HepG2 (cell line): ENCODE data around the gene SAPCD1. TPM values are rescaled to one million over a fixed set of nuclear protein-coding genes. Genes with fewer than 3 reads are reported as not detected.

ENCODE experiments used
- CHD4 ChIP-seq: fragments of 200-600 bp; sonication (generic); IDR thresholded peaks from 2 replicates; pipeline ENCODE4 v1.7.0; 2017; ENCODE audit warnings: mild to moderate bottlenecking, low read length, borderline replicate concordance
- DMAP1 ChIP-seq: IDR thresholded peaks from 2 replicates; pipeline ENCODE4 v1.6.1; 2016
- GTF3A ChIP-seq: sonication (generic); formaldehyde crosslinking; conservative IDR thresholded peaks from 2 replicates; pipeline ENCODE4 v1.4.0; 2020; ENCODE audit warnings: mild to moderate bottlenecking, missing genetic modification reagents
- KDM4B ChIP-seq: sonication (generic); formaldehyde crosslinking; IDR thresholded peaks from 2 replicates; pipeline ENCODE4 v1.4.0; 2020; ENCODE audit warnings: missing genetic modification reagents
- MBNL3 ChIP-seq: fragments of 250-450 bp; sonication (Bioruptor Pico); conservative IDR thresholded peaks from 2 replicates; pipeline ENCODE4 v1.8.0; 2022; ENCODE audit warnings: mild to moderate bottlenecking, inconsistent platforms
- NAIF1 ChIP-seq: sonication (generic); formaldehyde crosslinking; IDR thresholded peaks from 2 replicates; pipeline ENCODE4 v1.5.0; 2020; ENCODE audit warnings: mild to moderate bottlenecking, missing genetic modification reagents, borderline replicate concordance
- NCOA2 ChIP-seq: sonication (generic); formaldehyde crosslinking; IDR thresholded peaks from 2 replicates; pipeline ENCODE4 v1.8.0; 2022; ENCODE audit warnings: inconsistent platforms
- NFE2L2 ChIP-seq: fragments of 150-350 bp; IDR thresholded peaks from 2 replicates; pipeline ENCODE4 v1.6.1; 2014; ENCODE audit warnings: low read length
- SRY ChIP-seq: sonication (generic); formaldehyde crosslinking; IDR thresholded peaks from 2 replicates; pipeline ENCODE4 v1.8.0; 2022; ENCODE audit warnings: mild to moderate bottlenecking, missing genetic modification reagents
- WIZ ChIP-seq: sonication (generic); formaldehyde crosslinking; IDR thresholded peaks from 2 replicates; pipeline ENCODE4 v1.5.1; 2020; ENCODE audit warnings: mild to moderate bottlenecking, missing genetic modification reagents
- ZEB1 ChIP-seq: IDR thresholded peaks from 2 replicates; pipeline ENCODE4 v1.6.1; 2012; ENCODE audit warnings: mild to moderate bottlenecking, low read depth, inconsistent platforms; ENCODE audit not compliant: insufficient replicate concordance
- ZNF7 ChIP-seq: IDR thresholded peaks from 2 replicates; pipeline ENCODE4 v1.6.1; 2016; ENCODE audit warnings: missing biosample characterization, missing genetic modification reagents
- polyA plus RNA-seq, 8 experiments: library from polyadenylated mRNA; depleted of rRNA in 3 of 8; stranded (reverse) in 7 of 8; unstranded in 1 of 8; fragments of >200 nt; fragmentation: Illumina TruSeq in 4 of 8; extraction: Trizol in 4 of 8; gene quantifications; 2 replicates each; pipeline versions ENCODE4 v1.2.1 to v1.2.3, GENCODE V29; 2011 to 2016; ENCODE audit warnings: low read depth in 4 of 8, missing spikeins in 1 of 8, mixed read lengths in 1 of 8; ENCODE audit not compliant: insufficient read depth in 1 of 8
- total RNA-seq, 5 experiments: library from RNA; depleted of rRNA; stranded (reverse); fragments of >200 nt; fragmentation: Illumina TruSeq; extraction: Trizol; gene quantifications; 2 replicates each; pipeline ENCODE4 v1.2.3, GENCODE V29; 2016; ENCODE audit warnings: low read depth in 1 of 5
- TF ChIP-seq, protein P1 (sequence below): sonication (generic); formaldehyde crosslinking; IDR thresholded peaks from 2 replicates; pipeline ENCODE4 v1.5.0; 2020; ENCODE audit warnings: mild to moderate bottlenecking, missing genetic modification reagents, borderline replicate concordance
- TF ChIP-seq, protein P2 (sequence below): sonication (generic); formaldehyde crosslinking; IDR thresholded peaks from 2 replicates; pipeline ENCODE4 v1.8.0; 2022; ENCODE audit warnings: missing genetic modification reagents, low read depth, mild to moderate bottlenecking, borderline replicate concordance
- TF ChIP-seq, protein P3 (sequence below): sonication (generic); formaldehyde crosslinking; IDR thresholded peaks from 2 replicates; pipeline ENCODE4 v1.4.0; 2020; ENCODE audit warnings: missing genetic modification reagents
- TF ChIP-seq, protein P4 (sequence below): sonication (generic); formaldehyde crosslinking; IDR thresholded peaks from 2 replicates; pipeline ENCODE4 v1.4.0; 2020; ENCODE audit warnings: missing genetic modification reagents, borderline replicate concordance

Gene SAPCD1
- total and polyA plus RNA-seq, 2 of the 13 experiments (the other 11 are each of a cell fraction or from before 2014, with no cell fraction given): 2.5 to 3.9 TPM

DNA sequence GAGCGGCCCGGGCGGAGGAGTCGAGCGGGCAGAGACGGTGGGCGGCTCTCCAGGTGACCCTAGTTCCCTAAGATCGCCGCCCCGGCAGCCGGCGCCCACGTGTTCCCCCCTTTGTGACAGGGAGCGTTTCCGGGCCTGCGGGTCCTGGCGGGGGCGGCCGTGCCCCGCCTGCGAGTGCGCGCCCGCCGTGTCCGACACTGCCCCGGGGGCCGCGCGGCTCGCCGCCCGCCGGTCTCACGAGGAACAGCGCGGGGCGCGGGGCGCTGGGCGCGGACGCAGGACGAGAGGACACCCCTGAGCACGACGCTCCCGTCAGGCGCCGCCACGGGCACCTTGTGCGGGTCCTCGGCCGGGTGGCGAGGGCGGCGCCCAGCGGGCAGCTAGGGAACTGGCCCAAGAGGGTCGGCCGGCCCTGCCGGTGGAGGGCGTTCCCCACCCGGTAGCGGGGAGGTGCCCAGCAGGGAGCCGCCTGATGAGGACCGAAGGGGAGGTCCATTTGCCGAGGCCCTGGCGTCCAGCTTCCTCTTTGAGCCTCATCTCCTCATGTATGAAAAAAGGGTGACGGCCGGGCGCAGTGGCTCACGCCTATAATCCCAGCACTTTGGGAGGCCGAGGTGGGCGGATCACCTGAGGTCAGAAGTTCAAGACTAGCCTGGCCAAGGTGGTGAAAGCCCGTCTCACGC is 33.3 kb downstream of the SAPCD1 start, which contains the start of gene VARS1 (continued):
- TF ChIP-seq, protein P1, sequence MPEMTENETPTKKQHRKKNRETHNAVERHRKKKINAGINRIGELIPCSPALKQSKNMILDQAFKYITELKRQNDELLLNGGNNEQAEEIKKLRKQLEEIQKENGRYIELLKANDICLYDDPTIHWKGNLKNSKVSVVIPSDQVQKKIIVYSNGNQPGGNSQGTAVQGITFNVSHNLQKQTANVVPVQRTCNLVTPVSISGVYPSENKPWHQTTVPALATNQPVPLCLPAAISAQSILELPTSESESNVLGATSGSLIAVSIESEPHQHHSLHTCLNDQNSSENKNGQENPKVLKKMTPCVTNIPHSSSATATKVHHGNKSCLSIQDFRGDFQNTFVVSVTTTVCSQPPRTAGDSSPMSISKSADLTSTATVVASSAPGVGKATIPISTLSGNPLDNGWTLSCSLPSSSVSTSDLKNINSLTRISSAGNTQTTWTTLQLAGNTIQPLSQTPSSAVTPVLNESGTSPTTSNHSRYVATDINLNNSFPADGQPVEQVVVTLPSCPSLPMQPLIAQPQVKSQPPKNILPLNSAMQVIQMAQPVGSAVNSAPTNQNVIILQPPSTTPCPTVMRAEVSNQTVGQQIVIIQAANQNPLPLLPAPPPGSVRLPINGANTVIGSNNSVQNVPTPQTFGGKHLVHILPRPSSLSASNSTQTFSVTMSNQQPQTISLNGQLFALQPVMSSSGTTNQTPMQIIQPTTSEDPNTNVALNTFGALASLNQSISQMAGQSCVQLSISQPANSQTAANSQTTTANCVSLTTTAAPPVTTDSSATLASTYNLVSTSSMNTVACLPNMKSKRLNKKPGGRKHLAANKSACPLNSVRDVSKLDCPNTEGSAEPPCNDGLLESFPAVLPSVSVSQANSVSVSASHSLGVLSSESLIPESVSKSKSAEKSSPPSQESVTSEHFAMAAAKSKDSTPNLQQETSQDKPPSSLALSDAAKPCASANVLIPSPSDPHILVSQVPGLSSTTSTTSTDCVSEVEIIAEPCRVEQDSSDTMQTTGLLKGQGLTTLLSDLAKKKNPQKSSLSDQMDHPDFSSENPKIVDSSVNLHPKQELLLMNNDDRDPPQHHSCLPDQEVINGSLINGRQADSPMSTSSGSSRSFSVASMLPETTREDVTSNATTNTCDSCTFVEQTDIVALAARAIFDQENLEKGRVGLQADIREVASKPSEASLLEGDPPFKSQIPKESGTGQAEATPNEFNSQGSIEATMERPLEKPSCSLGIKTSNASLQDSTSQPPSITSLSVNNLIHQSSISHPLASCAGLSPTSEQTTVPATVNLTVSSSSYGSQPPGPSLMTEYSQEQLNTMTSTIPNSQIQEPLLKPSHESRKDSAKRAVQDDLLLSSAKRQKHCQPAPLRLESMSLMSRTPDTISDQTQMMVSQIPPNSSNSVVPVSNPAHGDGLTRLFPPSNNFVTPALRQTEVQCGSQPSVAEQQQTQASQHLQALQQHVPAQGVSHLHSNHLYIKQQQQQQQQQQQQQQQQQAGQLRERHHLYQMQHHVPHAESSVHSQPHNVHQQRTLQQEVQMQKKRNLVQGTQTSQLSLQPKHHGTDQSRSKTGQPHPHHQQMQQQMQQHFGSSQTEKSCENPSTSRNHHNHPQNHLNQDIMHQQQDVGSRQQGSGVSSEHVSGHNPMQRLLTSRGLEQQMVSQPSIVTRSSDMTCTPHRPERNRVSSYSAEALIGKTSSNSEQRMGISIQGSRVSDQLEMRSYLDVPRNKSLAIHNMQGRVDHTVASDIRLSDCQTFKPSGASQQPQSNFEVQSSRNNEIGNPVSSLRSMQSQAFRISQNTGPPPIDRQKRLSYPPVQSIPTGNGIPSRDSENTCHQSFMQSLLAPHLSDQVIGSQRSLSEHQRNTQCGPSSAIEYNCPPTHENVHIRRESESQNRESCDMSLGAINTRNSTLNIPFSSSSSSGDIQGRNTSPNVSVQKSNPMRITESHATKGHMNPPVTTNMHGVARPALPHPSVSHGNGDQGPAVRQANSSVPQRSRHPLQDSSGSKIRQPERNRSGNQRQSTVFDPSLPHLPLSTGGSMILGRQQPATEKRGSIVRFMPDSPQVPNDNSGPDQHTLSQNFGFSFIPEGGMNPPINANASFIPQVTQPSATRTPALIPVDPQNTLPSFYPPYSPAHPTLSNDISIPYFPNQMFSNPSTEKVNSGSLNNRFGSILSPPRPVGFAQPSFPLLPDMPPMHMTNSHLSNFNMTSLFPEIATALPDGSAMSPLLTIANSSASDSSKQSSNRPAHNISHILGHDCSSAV (CRISPR knock-in tag): 0 out of 2 replicates have a peak, but pooled peaks have one; percentile 23
- TF ChIP-seq ZNF7 (CRISPR knock-in tag) (no peak), NCOA2 (no peak; the same call in 1 of the 2 replicates), ZEB1 (peak; percentile 29), SRY (CRISPR knock-in tag) (peak; percentile 90), NAIF1 (CRISPR knock-in tag) (no peak), DMAP1 (peak; percentile 96), NFE2L2 (no peak), MBNL3 (CRISPR knock-in tag) (no peak), GTF3A (CRISPR knock-in tag) (no peak; the same call in 1 of the 2 replicates), CHD4 (peak; percentile 41; the same call in 1 of the 2 replicates), KDM4B (no peak; the same call in 1 of the 2 replicates), WIZ (CRISPR knock-in tag) (peak; percentile 81; the same call in 1 of the 2 replicates)
- TF ChIP-seq, protein P2, sequence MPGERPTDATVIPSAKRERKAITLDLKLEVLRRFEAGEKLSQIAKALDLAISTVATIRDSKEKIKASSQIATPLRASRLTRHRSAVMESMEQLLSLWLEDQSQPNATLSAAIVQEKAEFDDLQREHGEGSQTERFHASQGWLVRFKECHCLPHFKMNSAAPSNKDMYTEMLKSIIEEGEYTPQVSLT (CRISPR knock-in tag): no peak; the same call in 1 of the 2 replicates
- TF ChIP-seq, protein P3, sequence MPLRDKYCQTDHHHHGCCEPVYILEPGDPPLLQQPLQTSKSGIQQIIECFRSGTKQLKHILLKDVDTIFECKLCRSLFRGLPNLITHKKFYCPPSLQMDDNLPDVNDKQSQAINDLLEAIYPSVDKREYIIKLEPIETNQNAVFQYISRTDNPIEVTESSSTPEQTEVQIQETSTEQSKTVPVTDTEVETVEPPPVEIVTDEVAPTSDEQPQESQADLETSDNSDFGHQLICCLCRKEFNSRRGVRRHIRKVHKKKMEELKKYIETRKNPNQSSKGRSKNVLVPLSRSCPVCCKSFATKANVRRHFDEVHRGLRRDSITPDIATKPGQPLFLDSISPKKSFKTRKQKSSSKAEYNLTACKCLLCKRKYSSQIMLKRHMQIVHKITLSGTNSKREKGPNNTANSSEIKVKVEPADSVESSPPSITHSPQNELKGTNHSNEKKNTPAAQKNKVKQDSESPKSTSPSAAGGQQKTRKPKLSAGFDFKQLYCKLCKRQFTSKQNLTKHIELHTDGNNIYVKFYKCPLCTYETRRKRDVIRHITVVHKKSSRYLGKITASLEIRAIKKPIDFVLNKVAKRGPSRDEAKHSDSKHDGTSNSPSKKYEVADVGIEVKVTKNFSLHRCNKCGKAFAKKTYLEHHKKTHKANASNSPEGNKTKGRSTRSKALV (CRISPR knock-in tag): peak; percentile 77
- TF ChIP-seq, protein P4, sequence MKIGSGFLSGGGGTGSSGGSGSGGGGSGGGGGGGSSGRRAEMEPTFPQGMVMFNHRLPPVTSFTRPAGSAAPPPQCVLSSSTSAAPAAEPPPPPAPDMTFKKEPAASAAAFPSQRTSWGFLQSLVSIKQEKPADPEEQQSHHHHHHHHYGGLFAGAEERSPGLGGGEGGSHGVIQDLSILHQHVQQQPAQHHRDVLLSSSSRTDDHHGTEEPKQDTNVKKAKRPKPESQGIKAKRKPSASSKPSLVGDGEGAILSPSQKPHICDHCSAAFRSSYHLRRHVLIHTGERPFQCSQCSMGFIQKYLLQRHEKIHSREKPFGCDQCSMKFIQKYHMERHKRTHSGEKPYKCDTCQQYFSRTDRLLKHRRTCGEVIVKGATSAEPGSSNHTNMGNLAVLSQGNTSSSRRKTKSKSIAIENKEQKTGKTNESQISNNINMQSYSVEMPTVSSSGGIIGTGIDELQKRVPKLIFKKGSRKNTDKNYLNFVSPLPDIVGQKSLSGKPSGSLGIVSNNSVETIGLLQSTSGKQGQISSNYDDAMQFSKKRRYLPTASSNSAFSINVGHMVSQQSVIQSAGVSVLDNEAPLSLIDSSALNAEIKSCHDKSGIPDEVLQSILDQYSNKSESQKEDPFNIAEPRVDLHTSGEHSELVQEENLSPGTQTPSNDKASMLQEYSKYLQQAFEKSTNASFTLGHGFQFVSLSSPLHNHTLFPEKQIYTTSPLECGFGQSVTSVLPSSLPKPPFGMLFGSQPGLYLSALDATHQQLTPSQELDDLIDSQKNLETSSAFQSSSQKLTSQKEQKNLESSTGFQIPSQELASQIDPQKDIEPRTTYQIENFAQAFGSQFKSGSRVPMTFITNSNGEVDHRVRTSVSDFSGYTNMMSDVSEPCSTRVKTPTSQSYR (CRISPR knock-in tag): no peak
